Breast epithelium (tissue), 3 donors: ENCODE results near the gene ATG5.

Experiments
- POLR2A ChIP-seq: fragments of 450-650 bp; IDR thresholded peaks from one replicate; pipeline ENCODE4 v1.6.1; 2016; ENCODE audit warnings: antibody characterized with exemption, mild to moderate bottlenecking, moderate library complexity
- POLR2AphosphoS5 ChIP-seq, 3 donors: sonication (generic); formaldehyde crosslinking; IDR thresholded peaks; one replicate each; pipeline ENCODE4 v1.6.1; 2017; ENCODE audit warnings: antibody characterized with exemption in 3 of 3
- TF ChIP-seq, protein P1 (sequence below), 3 donors: fragments of 450-650 bp; IDR thresholded peaks; one replicate each; pipeline ENCODE4 v1.5.1; 2016 to 2017; ENCODE audit warnings: antibody characterized with exemption in 3 of 3, mild to moderate bottlenecking in 3 of 3, moderate library complexity in 3 of 3

DNA sequence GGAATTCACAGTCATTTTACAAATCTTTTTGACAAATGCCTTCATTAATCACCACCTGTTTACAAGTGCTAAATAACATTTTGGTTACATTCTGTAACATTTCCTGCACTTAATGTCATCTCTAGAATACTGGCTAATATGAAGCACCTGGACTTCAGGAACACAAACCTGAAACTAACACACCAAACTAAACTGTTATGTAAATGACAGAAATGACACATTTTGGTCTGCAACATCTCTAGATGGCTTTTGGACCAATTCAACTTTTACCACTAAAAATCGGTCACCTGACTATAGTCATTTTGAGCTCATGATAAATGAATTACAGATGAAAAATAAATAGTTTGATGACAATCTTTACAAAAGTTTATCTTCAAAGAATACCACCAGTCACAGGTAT, 80.6 kb downstream of the ATG5 start:
- TF ChIP-seq POLR2A (no peak), POLR2AphosphoS5 (IDR thresholded peaks at IDR 0.05) (no peak)
- TF ChIP-seq, protein P1, sequence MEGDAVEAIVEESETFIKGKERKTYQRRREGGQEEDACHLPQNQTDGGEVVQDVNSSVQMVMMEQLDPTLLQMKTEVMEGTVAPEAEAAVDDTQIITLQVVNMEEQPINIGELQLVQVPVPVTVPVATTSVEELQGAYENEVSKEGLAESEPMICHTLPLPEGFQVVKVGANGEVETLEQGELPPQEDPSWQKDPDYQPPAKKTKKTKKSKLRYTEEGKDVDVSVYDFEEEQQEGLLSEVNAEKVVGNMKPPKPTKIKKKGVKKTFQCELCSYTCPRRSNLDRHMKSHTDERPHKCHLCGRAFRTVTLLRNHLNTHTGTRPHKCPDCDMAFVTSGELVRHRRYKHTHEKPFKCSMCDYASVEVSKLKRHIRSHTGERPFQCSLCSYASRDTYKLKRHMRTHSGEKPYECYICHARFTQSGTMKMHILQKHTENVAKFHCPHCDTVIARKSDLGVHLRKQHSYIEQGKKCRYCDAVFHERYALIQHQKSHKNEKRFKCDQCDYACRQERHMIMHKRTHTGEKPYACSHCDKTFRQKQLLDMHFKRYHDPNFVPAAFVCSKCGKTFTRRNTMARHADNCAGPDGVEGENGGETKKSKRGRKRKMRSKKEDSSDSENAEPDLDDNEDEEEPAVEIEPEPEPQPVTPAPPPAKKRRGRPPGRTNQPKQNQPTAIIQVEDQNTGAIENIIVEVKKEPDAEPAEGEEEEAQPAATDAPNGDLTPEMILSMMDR (IDR thresholded peaks at IDR 0.05), result no peak
